HCT116 (cell line): ENCODE results near the gene COPS3.

Experiments
- POLR2A ChIP-seq: IDR thresholded peaks from 2 replicates; pipeline ENCODE4 v1.7.0; 2011; ENCODE audit warnings: borderline replicate concordance; ENCODE audit not compliant: insufficient read depth, insufficient read length; ENCODE audit errors: extremely low read depth
- ZFX ChIP-seq: fragments of 450-650 bp; IDR thresholded peaks from 2 replicates; pipeline ENCODE4 v1.6.1; 2017

GRCh38 chr17:17243163-17243562, 37.9 kb downstream of the COPS3 start:
- TF ChIP-seq POLR2A: no peak
- TF ChIP-seq ZFX: no peak
